SK-N-SH (cell line): ENCODE measurements around the gene EGFL8.

ENCODE experiments used
- CHD2 ChIP-seq: fragments of 150-350 bp; IDR thresholded peaks from 2 replicates; pipeline ENCODE4 v1.6.1; 2018; ENCODE audit warnings: low read length; ENCODE audit not compliant: partially characterized antibody
- EP300 ChIP-seq, 2 experiments: IDR thresholded peaks; 2 replicates each; pipeline versions ENCODE4 v1.4.0 to v1.6.1; 2012; ENCODE audit warnings: borderline replicate concordance in 1 of 2, low read depth in 1 of 2, low read length in 1 of 2
- GATA2 ChIP-seq: sonication (generic); formaldehyde crosslinking; IDR thresholded peaks from 2 replicates; pipeline ENCODE4 v1.5.0; 2020; ENCODE audit warnings: mild to moderate bottlenecking, missing genetic modification reagents
- MEF2A ChIP-seq: IDR thresholded peaks from 2 replicates; pipeline ENCODE4 v1.4.0; 2012; ENCODE audit warnings: low read depth, borderline replicate concordance
- MXI1 ChIP-seq: IDR thresholded peaks from 2 replicates; pipeline ENCODE4 v1.6.1; 2012; ENCODE audit warnings: mild to moderate bottlenecking, low read depth, low read length, improper control_type of control experiment
- NFIC ChIP-seq: IDR thresholded peaks from 2 replicates; pipeline ENCODE4 v1.4.0; 2012; ENCODE audit warnings: borderline replicate concordance
- POLR2AphosphoS5 ChIP-seq: IDR thresholded peaks from 2 replicates; pipeline ENCODE4 v1.6.1; 2012; ENCODE audit warnings: low read depth, low read length
- RAD21 ChIP-seq: IDR thresholded peaks from 2 replicates; pipeline ENCODE4 v1.6.1; 2012; ENCODE audit warnings: mild to moderate bottlenecking, low read length
- RCOR1 ChIP-seq: fragments of 150-350 bp; IDR thresholded peaks from 2 replicates; pipeline ENCODE4 v1.6.1; 2017; ENCODE audit warnings: antibody characterized with exemption, low read length
- RFX5 ChIP-seq: IDR thresholded peaks from 2 replicates; pipeline ENCODE4 v1.6.1; 2012; ENCODE audit warnings: mild to moderate bottlenecking, improper control_type of control experiment, low read length
- TF ChIP-seq, protein P1 (sequence below): fragments of 200-600 bp; sonication (generic); IDR thresholded peaks from 2 replicates; pipeline ENCODE4 v1.6.1; 2017; ENCODE audit warnings: antibody characterized with exemption, mild to moderate bottlenecking, moderate library complexity
- TF ChIP-seq, protein P2 (sequence below): IDR thresholded peaks from 2 replicates; pipeline ENCODE4 v1.6.1; 2012; ENCODE audit warnings: mild to moderate bottlenecking, low read depth, low read length, moderate library complexity
- TF ChIP-seq, protein P3 (sequence below): IDR thresholded peaks from 2 replicates; pipeline ENCODE4 v1.4.0; 2012; ENCODE audit warnings: low read depth

DNA sequence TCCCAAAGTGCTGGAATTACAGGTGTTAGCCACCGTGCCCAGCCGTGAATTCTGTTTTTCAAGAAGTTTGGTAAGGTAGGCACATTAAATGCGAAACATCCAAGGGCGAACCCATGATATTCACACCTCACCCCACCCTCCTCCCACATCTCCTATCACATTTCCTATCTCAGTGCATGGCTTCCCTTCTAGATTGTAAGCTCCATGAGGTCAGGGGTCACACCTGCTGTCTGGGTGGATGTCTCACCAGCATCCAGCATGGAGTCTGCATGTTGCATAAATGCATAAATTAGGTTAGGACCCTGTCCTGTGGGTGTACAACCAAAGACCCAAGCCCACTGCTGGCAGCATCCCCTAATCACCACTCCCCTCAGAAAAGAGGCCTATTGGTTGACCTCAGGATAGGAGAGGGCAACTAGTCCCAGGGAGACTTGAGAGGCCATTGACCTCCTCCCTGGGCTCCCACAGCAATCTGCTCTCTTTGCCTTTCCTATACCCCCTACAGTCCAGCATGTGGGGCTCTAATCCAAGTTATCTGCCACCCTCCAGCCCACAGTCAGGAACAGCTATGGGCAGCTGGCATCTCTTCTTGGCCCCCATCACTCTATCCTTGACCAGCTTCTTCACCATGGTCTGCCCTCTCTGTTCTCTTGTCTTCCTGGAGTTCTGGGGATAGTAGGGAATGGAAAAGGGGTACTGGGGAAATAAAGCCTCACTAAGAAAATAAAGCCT lies 16.8 kb upstream of the EGFL8 start:
- no peak for TF ChIP-seq EP300 (IDR thresholded peaks at IDR 0.05; ENCODE audit: borderline replicate concordance in 1 of 2, low read depth in 1 of 2, low read length in 1 of 2)
- no peak for TF ChIP-seq CHD2
- TF ChIP-seq, protein P1, sequence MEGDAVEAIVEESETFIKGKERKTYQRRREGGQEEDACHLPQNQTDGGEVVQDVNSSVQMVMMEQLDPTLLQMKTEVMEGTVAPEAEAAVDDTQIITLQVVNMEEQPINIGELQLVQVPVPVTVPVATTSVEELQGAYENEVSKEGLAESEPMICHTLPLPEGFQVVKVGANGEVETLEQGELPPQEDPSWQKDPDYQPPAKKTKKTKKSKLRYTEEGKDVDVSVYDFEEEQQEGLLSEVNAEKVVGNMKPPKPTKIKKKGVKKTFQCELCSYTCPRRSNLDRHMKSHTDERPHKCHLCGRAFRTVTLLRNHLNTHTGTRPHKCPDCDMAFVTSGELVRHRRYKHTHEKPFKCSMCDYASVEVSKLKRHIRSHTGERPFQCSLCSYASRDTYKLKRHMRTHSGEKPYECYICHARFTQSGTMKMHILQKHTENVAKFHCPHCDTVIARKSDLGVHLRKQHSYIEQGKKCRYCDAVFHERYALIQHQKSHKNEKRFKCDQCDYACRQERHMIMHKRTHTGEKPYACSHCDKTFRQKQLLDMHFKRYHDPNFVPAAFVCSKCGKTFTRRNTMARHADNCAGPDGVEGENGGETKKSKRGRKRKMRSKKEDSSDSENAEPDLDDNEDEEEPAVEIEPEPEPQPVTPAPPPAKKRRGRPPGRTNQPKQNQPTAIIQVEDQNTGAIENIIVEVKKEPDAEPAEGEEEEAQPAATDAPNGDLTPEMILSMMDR = no peak
- no peak for TF ChIP-seq MXI1
- TF ChIP-seq POLR2AphosphoS5 = no peak
- TF ChIP-seq, protein P2, sequence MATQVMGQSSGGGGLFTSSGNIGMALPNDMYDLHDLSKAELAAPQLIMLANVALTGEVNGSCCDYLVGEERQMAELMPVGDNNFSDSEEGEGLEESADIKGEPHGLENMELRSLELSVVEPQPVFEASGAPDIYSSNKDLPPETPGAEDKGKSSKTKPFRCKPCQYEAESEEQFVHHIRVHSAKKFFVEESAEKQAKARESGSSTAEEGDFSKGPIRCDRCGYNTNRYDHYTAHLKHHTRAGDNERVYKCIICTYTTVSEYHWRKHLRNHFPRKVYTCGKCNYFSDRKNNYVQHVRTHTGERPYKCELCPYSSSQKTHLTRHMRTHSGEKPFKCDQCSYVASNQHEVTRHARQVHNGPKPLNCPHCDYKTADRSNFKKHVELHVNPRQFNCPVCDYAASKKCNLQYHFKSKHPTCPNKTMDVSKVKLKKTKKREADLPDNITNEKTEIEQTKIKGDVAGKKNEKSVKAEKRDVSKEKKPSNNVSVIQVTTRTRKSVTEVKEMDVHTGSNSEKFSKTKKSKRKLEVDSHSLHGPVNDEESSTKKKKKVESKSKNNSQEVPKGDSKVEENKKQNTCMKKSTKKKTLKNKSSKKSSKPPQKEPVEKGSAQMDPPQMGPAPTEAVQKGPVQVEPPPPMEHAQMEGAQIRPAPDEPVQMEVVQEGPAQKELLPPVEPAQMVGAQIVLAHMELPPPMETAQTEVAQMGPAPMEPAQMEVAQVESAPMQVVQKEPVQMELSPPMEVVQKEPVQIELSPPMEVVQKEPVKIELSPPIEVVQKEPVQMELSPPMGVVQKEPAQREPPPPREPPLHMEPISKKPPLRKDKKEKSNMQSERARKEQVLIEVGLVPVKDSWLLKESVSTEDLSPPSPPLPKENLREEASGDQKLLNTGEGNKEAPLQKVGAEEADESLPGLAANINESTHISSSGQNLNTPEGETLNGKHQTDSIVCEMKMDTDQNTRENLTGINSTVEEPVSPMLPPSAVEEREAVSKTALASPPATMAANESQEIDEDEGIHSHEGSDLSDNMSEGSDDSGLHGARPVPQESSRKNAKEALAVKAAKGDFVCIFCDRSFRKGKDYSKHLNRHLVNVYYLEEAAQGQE = no peak
- TF ChIP-seq MEF2A = no peak
- TF ChIP-seq, protein P3, sequence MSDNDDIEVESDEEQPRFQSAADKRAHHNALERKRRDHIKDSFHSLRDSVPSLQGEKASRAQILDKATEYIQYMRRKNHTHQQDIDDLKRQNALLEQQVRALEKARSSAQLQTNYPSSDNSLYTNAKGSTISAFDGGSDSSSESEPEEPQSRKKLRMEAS = no peak
- no peak for TF ChIP-seq RAD21
- TF ChIP-seq RCOR1 = no peak
- TF ChIP-seq NFIC = no peak
- no peak for TF ChIP-seq GATA2
- TF ChIP-seq RFX5 = no peak
